H1 (cell line): Measurements from ENCODE around the gene TCAP. TPM values are rescaled to one million over a fixed set of nuclear protein-coding genes. Genes with fewer than 3 reads are reported as not detected.

Experiments used
- CTCF ChIA-PET: fragments of 300-600 bp; sonication (Branson Sonifier 250); formaldehyde crosslinking; loops from one replicate; lab custom pipeline; 2021; ENCODE audit not compliant: partially characterized antibody; lab: Charles Lee
- POLR2A ChIA-PET: fragments of 300-600 bp; sonication (Branson Sonifier 250); formaldehyde crosslinking; loops from one replicate; lab custom pipeline; 2021; ENCODE audit warnings: inconsistent platforms; ENCODE audit not compliant: partially characterized antibody; lab: Charles Lee
- DNase-seq, 2 experiments: peaks; one replicate each; pipeline versions ENCODE4 v3.0.0 to v3.0.0-alpha.2; 2010 to 2022; ENCODE audit warnings: low spot score in 2 of 2, low read depth in 1 of 2, mixed read lengths in 1 of 2
- FAIRE-seq: peaks from 2 replicates; lab custom pipeline; 2011; peaks lifted over from hg19 to GRCh38; lab: Jason Lieb, UNC
- H2AFZ ChIP-seq: 2 replicates; pipeline ENCODE4 v1.8.1; 2012; ENCODE audit warnings: low read length, inconsistent platforms
- H2AK5ac ChIP-seq: 2 replicates; pipeline ENCODE4 v1.6.1; 2013; ENCODE audit warnings: low read depth, low read length
- H2BK120ac ChIP-seq: replicated peaks from 2 replicates; pipeline ENCODE3; 2013; ENCODE audit warnings: low read depth, low read length, inconsistent platforms
- H2BK12ac ChIP-seq: 2 replicates; pipeline ENCODE4 v1.6.1; 2013; ENCODE audit warnings: low read depth, low read length
- H2BK15ac ChIP-seq: 2 replicates; pipeline ENCODE4 v1.6.1; 2013; ENCODE audit warnings: low read length
- H2BK20ac ChIP-seq: 2 replicates; pipeline ENCODE4 v1.6.1; 2013; ENCODE audit warnings: low read length
- H2BK5ac ChIP-seq: 2 replicates; pipeline ENCODE4 v1.6.1; 2013; ENCODE audit warnings: low read depth, low read length
- H3K14ac ChIP-seq: 2 replicates; pipeline ENCODE4 v1.6.1; 2013; ENCODE audit warnings: inconsistent platforms; ENCODE audit not compliant: insufficient read length
- H3K18ac ChIP-seq: 2 replicates; pipeline ENCODE4 v1.6.1; 2013; ENCODE audit warnings: low read length; ENCODE audit errors: extremely low read depth
- H3K23ac ChIP-seq: 2 replicates; pipeline ENCODE4 v1.6.1; 2013; ENCODE audit warnings: inconsistent platforms; ENCODE audit not compliant: insufficient read length
- H3K23me2 ChIP-seq: 2 replicates; pipeline ENCODE4 v1.6.1; 2013; ENCODE audit warnings: low read depth, low read length
- H3K27ac ChIP-seq: 2 replicates; pipeline ENCODE4 v1.6.1; 2011; ENCODE audit warnings: low read depth, low read length, inconsistent platforms
- H3K27me3 ChIP-seq, 4 experiments: replicated peaks in 1 of 4; 1 replicate in 1 of 4; 2 replicates in 3 of 4; pipeline versions ENCODE4 v1.6.1 to v1.8.1; 2011 to 2013; ENCODE audit warnings: low read length in 3 of 4, mild to moderate bottlenecking in 3 of 4, inconsistent platforms in 2 of 4, mixed read lengths in 2 of 4, moderate library complexity in 1 of 4; ENCODE audit not compliant: control insufficient read depth in 3 of 4, insufficient read depth in 3 of 4; ENCODE audit errors: extremely low read depth in 1 of 4
- H3K36me3 ChIP-seq, 4 experiments: 2 replicates each; pipeline versions ENCODE4 v1.6.1 to v1.8.1; 2011 to 2013; ENCODE audit warnings: mild to moderate bottlenecking in 4 of 4, low read length in 3 of 4, moderate library complexity in 2 of 4, control low read depth in 1 of 4, inconsistent platforms in 1 of 4; ENCODE audit not compliant: insufficient read depth in 4 of 4, control insufficient read depth in 2 of 4
- H3K4ac ChIP-seq: replicated peaks from 2 replicates; pipeline ENCODE3; 2013; ENCODE audit warnings: low read length, low read depth, mixed read lengths, inconsistent platforms; ENCODE audit not compliant: insufficient read length
- H3K4me1 ChIP-seq, 4 experiments: replicated peaks in 1 of 4; 1 replicate in 1 of 4; 2 replicates in 3 of 4; pipeline versions ENCODE4 v1.6.1 to v1.8.1; 2011 to 2013; ENCODE audit warnings: low read length in 3 of 4, inconsistent platforms in 2 of 4, mixed read lengths in 1 of 4; ENCODE audit not compliant: insufficient read depth in 4 of 4, control insufficient read depth in 3 of 4
- H3K4me2 ChIP-seq, 2 experiments: 2 replicates each; pipeline versions ENCODE4 v1.6.1 to v1.8.1; 2011 to 2013; ENCODE audit warnings: low read depth in 2 of 2, low read length in 2 of 2, control low read depth in 1 of 2, inconsistent platforms in 1 of 2, mild to moderate bottlenecking in 1 of 2; ENCODE audit not compliant: insufficient read depth in 1 of 2
- H3K4me3 ChIP-seq, 4 experiments: fragments of 200-600, 300-600 bp in 1 of 4; sonication (generic), shearing (Covaris generic), sonication (Bioruptor Twin) in 1 of 4; 2 replicates each; pipeline versions ENCODE4 v1.5.1 to v1.8.1; 2011 to 2016; ENCODE audit warnings: low read length in 4 of 4, low read depth in 3 of 4, control low read depth in 2 of 4, inconsistent platforms in 2 of 4, mild to moderate bottlenecking in 2 of 4, mixed read lengths in 1 of 4, moderate library complexity in 1 of 4; ENCODE audit not compliant: insufficient read depth in 2 of 4; ENCODE audit errors: extremely low read depth in 1 of 4
- H3K56ac ChIP-seq: replicated peaks from 2 replicates; pipeline ENCODE3; 2013; ENCODE audit warnings: low read depth, mild to moderate bottlenecking, mixed read lengths, low read length, inconsistent platforms; ENCODE audit not compliant: insufficient read length
- H3K79me1 ChIP-seq: 2 replicates; pipeline ENCODE4 v1.6.1; 2013; ENCODE audit warnings: low read depth, low read length, control low read depth
- H3K79me2 ChIP-seq, 2 experiments: 2 replicates each; pipeline versions ENCODE4 v1.6.1 to v1.8.1; 2012 to 2013; ENCODE audit warnings: low read length in 2 of 2, mild to moderate bottlenecking in 2 of 2, inconsistent platforms in 1 of 2; ENCODE audit not compliant: insufficient read depth in 2 of 2, control insufficient read depth in 1 of 2
- H3K9ac ChIP-seq, 4 experiments: replicated peaks in 1 of 4; 1 replicate in 1 of 4; 2 replicates in 3 of 4; pipeline versions ENCODE4 v1.6.1 to v1.8.1; 2011 to 2013; ENCODE audit warnings: low read depth in 3 of 4, low read length in 3 of 4, control low read depth in 2 of 4, mild to moderate bottlenecking in 2 of 4, moderate library complexity in 2 of 4, inconsistent platforms in 1 of 4; ENCODE audit errors: extremely low read depth in 1 of 4
- H3K9me3 ChIP-seq, 2 experiments: 2 replicates each; pipeline versions ENCODE4 v1.6.1 to v1.8.1; 2012 to 2013; ENCODE audit warnings: mild to moderate bottlenecking in 2 of 2, moderate library complexity in 2 of 2, control low read depth in 1 of 2, inconsistent platforms in 1 of 2, low read depth in 1 of 2, low read length in 1 of 2, mixed read lengths in 1 of 2; ENCODE audit not compliant: insufficient read depth in 2 of 2
- H4K20me1 ChIP-seq, 2 experiments: replicated peaks in 1 of 2; 2 replicates each; pipeline versions ENCODE3 to v1.8.1; 2011 to 2013; ENCODE audit warnings: inconsistent platforms in 2 of 2, low read length in 2 of 2, mild to moderate bottlenecking in 1 of 2; ENCODE audit not compliant: insufficient read depth in 2 of 2, control insufficient read depth in 1 of 2
- H4K5ac ChIP-seq: 2 replicates; pipeline ENCODE4 v1.6.1; 2013; ENCODE audit warnings: low read length, low read depth, mixed read lengths, inconsistent platforms; ENCODE audit not compliant: insufficient read length
- H4K8ac ChIP-seq: 2 replicates; pipeline ENCODE4 v1.8.0; 2013; ENCODE audit warnings: mild to moderate bottlenecking, moderate library complexity, low read length, inconsistent platforms; ENCODE audit not compliant: insufficient read depth; ENCODE audit errors: extremely low read depth
- H4K91ac ChIP-seq: replicated peaks from 2 replicates; pipeline ENCODE3; 2013; ENCODE audit warnings: low read length, mixed read lengths, inconsistent platforms; ENCODE audit not compliant: insufficient read length
- GABPA ChIP-seq: IDR thresholded peaks from 2 replicates; pipeline ENCODE4 v1.6.1; 2011; ENCODE audit warnings: mild to moderate bottlenecking, low read length, moderate library complexity, borderline replicate concordance; ENCODE audit not compliant: insufficient read depth
- GTF2F1 ChIP-seq: IDR thresholded peaks from 2 replicates; pipeline ENCODE4 v1.6.1; 2012; ENCODE audit warnings: low read depth, low read length, improper control_type of control experiment, borderline replicate concordance
- JUN ChIP-seq: IDR thresholded peaks from 2 replicates; pipeline ENCODE4 v1.6.1; 2011; ENCODE audit warnings: low read depth, mild to moderate bottlenecking, improper control_type of control experiment, low read length
- RNF2 ChIP-seq: fragments of 200-900, 300-1000 bp; sonication (generic); IDR thresholded peaks from 2 replicates; pipeline ENCODE4 v1.7.1; 2016; ENCODE audit warnings: borderline replicate concordance, low read depth, mild to moderate bottlenecking, antibody characterized with exemption, low read length; ENCODE audit not compliant: poor library complexity, severe bottlenecking; ENCODE audit errors: missing control alignments
- SUZ12 ChIP-seq: fragments of 200-600 bp; sonication (generic); IDR thresholded peaks from 2 replicates; pipeline ENCODE4 v1.6.1; 2012; ENCODE audit warnings: mild to moderate bottlenecking, inconsistent platforms, low read length, moderate library complexity, mixed read lengths
- TAF1 ChIP-seq: IDR thresholded peaks from 2 replicates; pipeline ENCODE4 v1.6.1; 2011; ENCODE audit warnings: mild to moderate bottlenecking, low read depth, low read length
- WGBS, 2 experiments: shearing (Covaris generic) in 1 of 2; methylation state at CpG; one replicate each; pipeline versions ENCODE4 v1.1.6 to v1.1.7; 2013 to 2015; ENCODE audit warnings: low lambda C conversion rate in 2 of 2, mixed read lengths in 2 of 2, inconsistent platforms in 1 of 2, low coverage in 1 of 2, missing lambda C conversion rate in 1 of 2; ENCODE audit not compliant: insufficient replicate concordance in 2 of 2, insufficient coverage in 1 of 2, insufficient read length in 1 of 2; ENCODE audit errors: extremely low coverage in 1 of 2, missing lambda C conversion rate in 1 of 2; 5-methylcytosine and 5-hydroxymethylcytosine counted together
- polyA plus RNA-seq, 7 experiments: library from polyadenylated mRNA; depleted of rRNA in 3 of 7; stranded (reverse) in 5 of 7; unstranded in 2 of 7; fragments of >200 nt in 5 of 7; fragments of 200-250 nt in 2 of 7; gene quantifications; 1 replicate in 5 of 7; 2 replicates in 1 of 7; 4 replicates in 1 of 7; pipeline versions ENCODE4 v1.2.1 to v1.2.3, GENCODE V29; 2011 to 2013; ENCODE audit warnings: missing spikeins in 2 of 7, mixed read lengths in 2 of 7
- total RNA-seq: library from RNA; stranded (reverse); fragmentation: NEBNext Ultra II Directional; extraction: Animal tissue kit (Norgen Biotek cat#: 25700); gene quantifications from 2 replicates; pipeline ENCODE4 v1.2.1, GENCODE V29; 2021

TCAP gene
- total and polyA plus RNA-seq, 2 of the 8 experiments (the other 6 are each of a cell fraction or from before 2014, with no cell fraction given) = 0.82 to 1.4 TPM

DNA sequence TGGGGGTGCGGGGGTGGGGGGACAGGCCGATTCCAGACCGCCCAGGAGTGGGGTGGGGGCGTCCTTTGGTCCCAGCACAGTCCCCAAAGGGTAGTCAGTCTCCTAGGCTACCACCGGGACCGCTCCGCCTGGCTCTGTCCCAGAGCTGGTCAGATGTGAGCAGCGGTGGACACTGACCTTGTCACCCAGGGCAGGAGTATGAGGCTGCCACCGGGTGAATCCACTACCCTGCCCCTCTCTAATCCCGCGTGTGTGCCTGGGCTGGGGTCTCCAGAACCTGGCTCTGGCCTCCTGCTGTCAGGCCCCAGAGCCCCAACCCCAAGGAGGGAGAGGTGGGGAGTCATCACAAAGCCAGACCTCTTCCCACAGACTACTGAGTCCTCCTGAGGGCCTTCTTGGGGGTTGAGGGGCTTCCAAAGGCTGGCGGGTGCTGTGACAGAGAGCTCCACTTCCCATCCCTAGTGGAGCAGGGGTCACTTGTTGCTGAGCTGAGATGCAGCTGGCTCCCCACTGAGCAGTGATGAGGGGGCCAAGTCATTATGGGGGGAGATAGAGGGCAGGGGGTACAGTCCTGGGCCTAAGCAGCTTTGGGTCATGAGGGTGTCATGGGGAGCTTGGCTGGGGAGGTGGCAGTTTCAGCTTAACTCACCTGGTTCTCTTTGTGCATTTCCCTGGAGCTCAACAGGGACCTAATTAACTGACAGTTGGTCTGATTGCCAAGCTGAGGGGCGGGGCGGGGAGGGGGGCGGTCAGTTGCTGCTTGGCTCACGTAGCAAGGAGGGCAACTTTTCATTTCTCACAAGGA is 37.2 kb upstream of the TCAP start:
- Histone ChIP-seq H2BK12ac (peak overlapping the region; percentile 84; the same call in 1 of the 2 replicates), H3K27me3 (peaks cover 2 to 39% (median 35%) of the 10 kb centered on the region in 4 experiments), H2BK20ac (peak overlapping the region; percentile 48; the same call in 1 of the 2 replicates), H2BK120ac (no peak overlapping the region), H3K79me2 (no peaks in the 10 kb centered on the region), H3K4me1 (peaks cover 8 to 56% (median 42%) of the 10 kb centered on the region in 4 experiments), H3K9me3 (no peaks in the 10 kb centered on the region), H3K23ac (no peak overlapping the region), H3K18ac (peak overlapping the region; percentile 71), H3K27ac (no peak overlapping the region), H2BK5ac (peak overlapping the region; percentile 16; the same call in 1 of the 2 replicates), H2BK15ac (peak overlapping the region; percentile 92; the same call in 1 of the 2 replicates), H3K4me3 (peak overlapping the region; percentile 64 to 75 (median 68); a peak in 6 of 8 replicates), H3K79me1 (0 out of 2 replicates have a peak, but pooled peaks cover 2% of the 10 kb centered on the region), H3K36me3 (no peaks in the 10 kb centered on the region), H4K91ac (no peak overlapping the region), H3K9ac (no peak overlapping the region; a peak in 2 of 7 replicates), H2AFZ (no peak overlapping the region), H3K4ac (no peak overlapping the region), H4K8ac (no peak overlapping the region), H2AK5ac (no peak overlapping the region; the same call in 1 of the 2 replicates), H3K14ac (no peak overlapping the region), H3K56ac (no peak overlapping the region)
- CTCF ChIA-PET = interaction anchor here (0.7 to 49.2 kb wide), 12 partner anchors 5 to 971 kb away, joined by 3 to 1885 read pairs (median 6); partner anchors contain the start of genes ERBB2, PGAP3, PNMT and PPP1R1B
- POLR2A ChIA-PET = interaction anchor here (0.7 to 2.0 kb wide), 9 partner anchors 10 to 125 kb away, joined by 3 to 10 read pairs (median 3); partner anchors contain the start of gene MIEN1
- no peak for TF ChIP-seq RNF2
- peak; percentile 29; the same call in 1 of the 2 replicates for TF ChIP-seq SUZ12
- TF ChIP-seq TAF1 = no peak
- no peak for TF ChIP-seq GTF2F1
- no peak for TF ChIP-seq JUN
- no peak for TF ChIP-seq GABPA
- TF ChIP-seq, all 59 proteins: peak for 1
- peaks cover 12% of the 10 kb centered on the region for H3K23me2 ChIP-seq
- peak overlapping the region; percentile 84 to 86 for H3K4me2 ChIP-seq
- FAIRE-seq = no peak
- H4K20me1 ChIP-seq = peaks cover 0 to 1% of the 10 kb centered on the region in 2 experiments
- 11% methylated on average over 7 of the region's 16 CpGs; no CpG with 5 or more reads in 1 of the 2 experiments for WGBS, 2 experiments
- DNase-seq = no peak
- no peak overlapping the region for H4K5ac ChIP-seq
